ENCODE data around the gene PPIL3. TPM values are rescaled to one million over a fixed set of nuclear protein-coding genes. Genes with fewer than 3 reads are reported as not detected.

PPIL3 gene
- polyA plus RNA-seq, 1 donor (not counting 4 experiments of a cell fraction or from before 2014, with no cell fraction given): 84.0 TPM

DNA sequence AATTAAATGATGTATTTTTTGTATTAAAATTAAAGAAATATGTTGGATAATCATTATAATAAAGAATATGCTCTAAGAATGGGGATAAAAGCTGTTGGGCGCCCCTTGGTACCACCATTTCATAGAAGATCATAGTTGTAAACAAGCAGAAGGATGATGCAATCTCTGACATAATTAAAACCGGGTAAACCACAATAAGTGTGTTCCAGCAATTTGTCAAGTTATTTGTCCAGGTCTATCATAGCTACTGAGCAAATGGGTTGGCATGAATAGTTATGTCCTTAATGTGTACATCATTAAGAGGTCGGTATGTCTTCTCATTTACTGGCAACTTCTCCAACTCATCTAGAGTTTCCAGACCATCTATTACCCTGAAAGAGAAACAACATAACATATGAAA, 17.7 kb downstream of the PPIL3 start:
- no peak overlapping the region for H3K9ac ChIP-seq (ENCODE audit: control insufficient read depth, extremely low read depth, insufficient read depth, low read length)
- H3K9me1 ChIP-seq (ENCODE audit: control insufficient read depth, extremely low read depth, insufficient read depth, low read length): no peaks in the 10 kb centered on the region
- H2AFZ ChIP-seq (ENCODE audit: control insufficient read depth, low read length): no peak overlapping the region
- dilution Hi-C loops (cut with MboI; ENCODE audit: extremely low pct_ligation_motif_present, low sequenced_read_pairs): no loop called here
- FAIRE-seq: no peak
- no peaks in the 10 kb centered on the region for H3K9me3 ChIP-seq (ENCODE audit: control insufficient read depth, low read depth, low read length)
- TF ChIP-seq EZH2 (IDR thresholded peaks at IDR 0.05; ENCODE audit: low read length): no peak
- TF ChIP-seq, protein P1, sequence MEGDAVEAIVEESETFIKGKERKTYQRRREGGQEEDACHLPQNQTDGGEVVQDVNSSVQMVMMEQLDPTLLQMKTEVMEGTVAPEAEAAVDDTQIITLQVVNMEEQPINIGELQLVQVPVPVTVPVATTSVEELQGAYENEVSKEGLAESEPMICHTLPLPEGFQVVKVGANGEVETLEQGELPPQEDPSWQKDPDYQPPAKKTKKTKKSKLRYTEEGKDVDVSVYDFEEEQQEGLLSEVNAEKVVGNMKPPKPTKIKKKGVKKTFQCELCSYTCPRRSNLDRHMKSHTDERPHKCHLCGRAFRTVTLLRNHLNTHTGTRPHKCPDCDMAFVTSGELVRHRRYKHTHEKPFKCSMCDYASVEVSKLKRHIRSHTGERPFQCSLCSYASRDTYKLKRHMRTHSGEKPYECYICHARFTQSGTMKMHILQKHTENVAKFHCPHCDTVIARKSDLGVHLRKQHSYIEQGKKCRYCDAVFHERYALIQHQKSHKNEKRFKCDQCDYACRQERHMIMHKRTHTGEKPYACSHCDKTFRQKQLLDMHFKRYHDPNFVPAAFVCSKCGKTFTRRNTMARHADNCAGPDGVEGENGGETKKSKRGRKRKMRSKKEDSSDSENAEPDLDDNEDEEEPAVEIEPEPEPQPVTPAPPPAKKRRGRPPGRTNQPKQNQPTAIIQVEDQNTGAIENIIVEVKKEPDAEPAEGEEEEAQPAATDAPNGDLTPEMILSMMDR (optimal IDR thresholded peaks at IDR 0.05 in 1 of 3, IDR thresholded peaks at IDR 0.05 in 1 of 3, conservative IDR thresholded peaks at IDR 0.05 in 1 of 3; ENCODE audit: extremely low read depth in 1 of 3, insufficient read depth in 2 of 3, low read length in 3 of 3): no peak
- H3K27ac ChIP-seq (ENCODE audit: control insufficient read depth, insufficient read depth, low read length): no peak overlapping the region
- DNase-seq (ENCODE audit: low read depth, low spot score): no peak
- no peak overlapping the region for H3K4me2 ChIP-seq (ENCODE audit: control insufficient read depth, extremely low read depth, insufficient read depth, low read depth, low read length)
- no peak overlapping the region for H3K4me3 ChIP-seq (ENCODE audit: control insufficient read depth in 2 of 3, extremely low read depth in 1 of 3, insufficient read depth in 2 of 3, low read depth in 1 of 3, low read length in 3 of 3)
- H4K20me1 ChIP-seq (ENCODE audit: control insufficient read depth, extremely low read depth, insufficient read depth, low read length): no peaks in the 10 kb centered on the region
- H3K27me3 ChIP-seq (ENCODE audit: control insufficient read depth, extremely low read depth, insufficient read depth, low read length): no peaks in the 10 kb centered on the region
- peaks cover 1 to 2% of the 10 kb centered on the region in 2 experiments for H3K36me3 ChIP-seq (ENCODE audit: control insufficient read depth in 2 of 2, extremely low read depth in 1 of 2, insufficient read depth in 2 of 2, low read length in 2 of 2)
- no peaks in the 10 kb centered on the region for H3K79me2 ChIP-seq (ENCODE audit: control insufficient read depth, insufficient read depth, low read length)
- H3K4me1 ChIP-seq (ENCODE audit: control insufficient read depth, extremely low read depth, insufficient read depth, low read length): peaks cover 3% of the 10 kb centered on the region

DNA sequence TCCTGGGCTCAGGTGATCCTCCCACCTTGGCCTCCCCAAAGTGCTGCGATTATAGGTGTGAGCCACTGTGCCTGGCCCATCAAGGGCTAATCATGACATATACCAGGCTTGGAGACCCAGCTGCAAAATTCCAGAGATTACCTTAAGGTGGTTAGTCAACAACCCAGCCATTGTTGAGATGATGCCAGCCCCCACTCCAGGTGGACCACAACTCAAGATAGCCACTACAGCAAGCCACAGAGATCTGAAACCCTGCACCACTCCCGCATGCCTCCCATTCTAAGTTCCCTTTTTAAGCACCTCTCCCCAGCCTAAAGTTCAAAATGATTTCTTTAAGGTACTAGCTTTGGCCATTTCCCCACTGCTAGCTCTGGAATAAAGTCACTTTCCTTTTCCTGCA, 19.9 kb downstream of the PPIL3 start:
- Histone ChIP-seq H2AFZ (ENCODE audit: control insufficient read depth, low read length) (no peak overlapping the region), H3K27me3 (ENCODE audit: control insufficient read depth, extremely low read depth, insufficient read depth, low read length) (no peaks in the 10 kb centered on the region), H3K79me2 (ENCODE audit: control insufficient read depth, insufficient read depth, low read length) (peaks cover 4% of the 10 kb centered on the region), H3K9ac (ENCODE audit: control insufficient read depth, extremely low read depth, insufficient read depth, low read length) (no peak overlapping the region), H3K36me3 (ENCODE audit: control insufficient read depth in 2 of 2, extremely low read depth in 1 of 2, insufficient read depth in 2 of 2, low read length in 2 of 2) (peaks cover 1 to 2% of the 10 kb centered on the region in 2 experiments), H3K9me1 (ENCODE audit: control insufficient read depth, extremely low read depth, insufficient read depth, low read length) (no peaks in the 10 kb centered on the region), H4K20me1 (ENCODE audit: control insufficient read depth, extremely low read depth, insufficient read depth, low read length) (no peaks in the 10 kb centered on the region), H3K27ac (ENCODE audit: control insufficient read depth, insufficient read depth, low read length) (no peak overlapping the region), H3K4me2 (ENCODE audit: control insufficient read depth, extremely low read depth, insufficient read depth, low read depth, low read length) (no peak overlapping the region), H3K4me3 (ENCODE audit: control insufficient read depth in 2 of 3, extremely low read depth in 1 of 3, insufficient read depth in 2 of 3, low read depth in 1 of 3, low read length in 3 of 3) (no peak overlapping the region), H3K9me3 (ENCODE audit: control insufficient read depth, low read depth, low read length) (no peaks in the 10 kb centered on the region), H3K4me1 (ENCODE audit: control insufficient read depth, extremely low read depth, insufficient read depth, low read length) (peaks cover 3% of the 10 kb centered on the region)
- dilution Hi-C loops (cut with MboI; ENCODE audit: extremely low pct_ligation_motif_present, low sequenced_read_pairs): no loop called here
- FAIRE-seq: no peak
- no peak for TF ChIP-seq EZH2 (IDR thresholded peaks at IDR 0.05; ENCODE audit: low read length)
- TF ChIP-seq, protein P1 (optimal IDR thresholded peaks at IDR 0.05 in 1 of 3, IDR thresholded peaks at IDR 0.05 in 1 of 3, conservative IDR thresholded peaks at IDR 0.05 in 1 of 3; ENCODE audit: extremely low read depth in 1 of 3, insufficient read depth in 2 of 3, low read length in 3 of 3): no peak
- no peak for DNase-seq (ENCODE audit: low read depth, low spot score)
